GM21529 (cell line): ENCODE results near the gene DENND6A.

Experiments used
- ATAC-seq: cut with Tn5 transposase; IDR thresholded peaks from one replicate; pipeline ENCODE4 v1.9.1; 2021; ENCODE audit not compliant: unreplicated experiment

The DENND6A gene

DNA sequence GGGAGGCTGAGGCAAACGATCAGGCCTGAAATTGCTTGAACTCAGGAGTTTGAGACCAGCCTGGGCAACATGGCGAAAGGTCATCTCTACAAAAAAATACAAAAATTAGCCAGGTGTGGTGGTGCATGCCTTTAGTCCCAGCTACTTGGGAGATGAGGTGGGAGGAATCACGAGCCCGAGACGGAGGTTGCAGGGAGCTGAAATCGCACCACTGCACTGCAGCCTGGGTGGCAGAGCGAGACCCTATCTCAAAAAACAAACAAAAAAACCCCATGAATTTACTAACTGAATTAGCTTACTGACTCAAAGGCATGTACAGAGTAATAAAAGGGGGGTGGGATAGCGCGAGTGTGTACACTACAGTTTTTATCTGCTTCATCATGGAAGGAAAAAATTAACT, 115.1 kb downstream of the DENND6A start:
- no peak for ATAC-seq

DNA sequence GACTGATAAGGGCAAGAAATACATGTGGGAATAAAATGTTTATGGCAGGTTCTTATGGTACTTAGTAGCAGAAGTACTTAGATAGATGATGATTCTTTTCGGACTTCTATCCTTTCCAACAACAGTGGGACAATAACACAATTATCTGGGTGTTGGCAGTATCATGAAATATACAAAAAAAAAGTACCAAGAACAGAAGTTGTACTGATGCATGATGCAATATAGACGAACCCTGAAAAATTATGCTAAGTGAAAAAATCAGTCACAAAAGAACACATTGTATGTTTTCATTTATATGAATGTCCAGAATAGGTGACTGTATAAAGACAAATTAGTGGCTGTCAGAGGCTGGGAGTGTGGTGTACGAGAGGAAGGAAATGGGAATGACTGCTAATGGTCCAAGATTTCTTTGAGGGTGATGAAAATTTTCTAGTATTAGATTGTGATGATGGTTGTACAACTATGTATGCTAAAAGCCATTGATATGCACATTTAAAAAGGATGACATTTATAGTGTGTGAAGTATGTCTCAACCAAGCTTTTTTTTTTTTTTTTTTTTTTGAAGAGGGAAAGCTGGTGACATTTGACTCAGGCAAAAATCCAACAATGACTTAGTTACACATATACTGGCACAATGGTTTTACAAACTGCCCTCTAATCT, 116.8 kb downstream of the DENND6A start:
- no peak for ATAC-seq
